Activated CD4-positive, alpha-beta T cell treated with anti-CD3 and anti-CD28 coated beads, Interleukin-2, amount 50 U/mL, for 48 hours (primary cell): ENCODE results near the gene SMOC2.

ENCODE experiments used
- DNase-seq, 2 experiments: peaks; one replicate each; pipeline ENCODE4 v3.0.0-alpha.2; 2020

Gene SMOC2

DNA sequence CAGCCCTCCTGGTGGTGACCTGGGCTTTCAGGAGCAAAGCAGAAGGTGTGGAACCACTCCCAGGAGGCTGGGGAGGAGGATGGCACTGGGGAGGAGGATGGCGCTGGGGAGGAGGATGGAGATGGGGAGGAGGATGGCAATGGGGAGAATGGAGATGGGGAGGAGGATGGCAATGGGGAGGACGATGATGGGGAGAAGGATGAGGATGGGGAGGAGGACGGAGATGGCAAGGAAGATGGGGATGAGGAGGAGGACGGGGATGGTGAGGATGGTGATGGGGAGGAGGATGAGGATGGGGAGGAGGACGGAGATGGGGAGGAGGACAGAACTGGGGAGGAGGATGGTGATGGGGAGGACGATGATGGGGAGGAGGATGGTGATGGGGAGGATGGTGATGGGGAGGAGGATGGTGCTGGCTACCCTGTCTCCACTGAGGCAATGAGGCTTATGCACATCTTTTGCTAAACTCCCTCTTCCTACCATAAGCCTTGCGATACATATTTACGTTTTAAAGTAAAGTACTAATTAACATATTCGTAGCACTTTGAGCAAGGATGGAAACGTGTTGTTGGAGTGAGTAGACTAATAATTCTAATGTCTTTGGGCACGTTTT, 7.4 kb downstream of the SMOC2 start:
- no peak for DNase-seq

DNA sequence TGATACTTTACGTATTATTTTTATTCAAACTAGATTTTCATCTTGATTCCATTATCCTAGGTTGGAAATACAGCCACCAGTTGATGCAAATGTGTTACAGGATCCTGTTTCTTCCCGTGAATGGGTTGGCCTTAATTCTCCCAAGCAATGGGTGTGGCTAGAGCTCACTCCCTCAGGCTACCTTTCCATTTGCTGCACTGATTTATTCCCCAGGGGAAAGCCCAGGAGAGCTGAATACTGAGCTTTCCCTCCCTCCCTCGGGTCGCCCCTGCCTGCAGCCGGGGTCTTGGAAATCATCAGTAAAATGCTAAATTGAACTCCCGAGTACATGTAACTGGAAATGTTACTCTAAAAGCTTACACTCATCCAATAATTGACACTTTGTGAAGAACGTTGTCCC, 9.9 kb downstream of the SMOC2 start:
- no peak for DNase-seq

DNA sequence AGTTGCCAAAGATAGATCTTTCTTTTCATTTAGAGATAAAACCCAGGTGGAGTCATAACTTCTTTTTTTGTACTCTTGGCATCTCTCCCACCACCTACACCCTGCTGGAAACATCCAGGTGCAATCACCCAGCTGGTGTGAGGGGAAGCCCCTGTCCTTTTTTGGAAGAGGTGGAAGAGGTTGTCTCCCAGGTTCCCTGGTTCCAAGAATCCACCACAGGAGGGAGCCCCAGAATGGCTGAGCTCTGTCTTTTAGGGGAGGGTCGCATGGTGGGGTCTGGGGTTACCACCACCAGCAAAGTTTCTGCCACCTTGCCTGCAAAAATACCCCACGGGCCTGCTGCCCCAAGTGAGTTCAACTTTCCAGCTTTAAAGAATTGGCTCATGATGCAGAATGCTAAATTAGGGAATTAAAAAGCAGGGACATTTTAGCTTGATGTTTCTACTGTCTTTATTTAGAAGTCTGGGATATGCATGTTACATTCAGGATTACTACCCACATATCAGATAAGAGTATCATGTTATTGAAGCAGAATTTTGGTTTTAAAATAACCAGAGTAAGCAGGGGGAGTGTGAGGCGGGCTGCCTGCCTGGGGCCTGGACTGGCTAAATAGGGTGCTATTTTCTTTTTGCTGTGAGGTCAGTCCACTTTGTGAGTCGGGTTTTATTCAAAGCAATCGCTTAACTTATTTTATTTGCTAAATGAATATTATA, 11.0 kb downstream of the SMOC2 start:
- DNase-seq, result no peak

DNA sequence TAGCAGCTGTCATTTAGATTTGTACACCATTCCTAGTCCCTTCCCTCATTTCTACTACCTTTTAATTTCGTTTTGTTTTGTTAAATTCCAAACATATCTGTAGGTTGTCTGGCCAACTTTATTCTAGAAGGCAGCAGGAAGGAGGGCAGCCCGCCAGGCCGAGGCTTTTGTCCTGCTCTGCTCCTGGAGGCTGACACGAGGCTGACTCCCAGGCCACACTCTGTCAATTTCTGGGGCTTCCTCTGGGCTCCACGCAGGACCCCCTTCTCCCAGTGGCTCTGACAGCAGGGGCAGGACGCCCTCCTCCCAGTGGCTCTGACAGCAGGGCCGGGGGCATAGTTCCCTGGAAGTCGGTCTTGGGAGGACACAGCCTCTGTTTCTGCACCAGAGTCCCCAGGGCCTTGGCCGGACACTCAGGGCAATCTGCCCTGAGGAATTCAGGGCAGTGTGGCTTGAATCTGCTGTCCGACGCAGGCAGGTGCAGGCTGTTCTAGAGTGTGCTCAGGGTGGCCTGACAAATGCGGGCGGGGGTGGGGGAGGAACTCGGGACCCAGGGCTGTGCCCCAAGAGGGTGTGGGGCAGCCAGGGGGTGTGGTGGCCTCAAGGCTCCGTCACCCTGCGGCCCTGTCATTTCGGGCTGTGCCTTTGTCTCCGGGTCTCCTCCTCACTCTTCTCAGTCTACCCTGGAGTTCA, 11.8 kb downstream of the SMOC2 start:
- DNase-seq, result no peak

DNA sequence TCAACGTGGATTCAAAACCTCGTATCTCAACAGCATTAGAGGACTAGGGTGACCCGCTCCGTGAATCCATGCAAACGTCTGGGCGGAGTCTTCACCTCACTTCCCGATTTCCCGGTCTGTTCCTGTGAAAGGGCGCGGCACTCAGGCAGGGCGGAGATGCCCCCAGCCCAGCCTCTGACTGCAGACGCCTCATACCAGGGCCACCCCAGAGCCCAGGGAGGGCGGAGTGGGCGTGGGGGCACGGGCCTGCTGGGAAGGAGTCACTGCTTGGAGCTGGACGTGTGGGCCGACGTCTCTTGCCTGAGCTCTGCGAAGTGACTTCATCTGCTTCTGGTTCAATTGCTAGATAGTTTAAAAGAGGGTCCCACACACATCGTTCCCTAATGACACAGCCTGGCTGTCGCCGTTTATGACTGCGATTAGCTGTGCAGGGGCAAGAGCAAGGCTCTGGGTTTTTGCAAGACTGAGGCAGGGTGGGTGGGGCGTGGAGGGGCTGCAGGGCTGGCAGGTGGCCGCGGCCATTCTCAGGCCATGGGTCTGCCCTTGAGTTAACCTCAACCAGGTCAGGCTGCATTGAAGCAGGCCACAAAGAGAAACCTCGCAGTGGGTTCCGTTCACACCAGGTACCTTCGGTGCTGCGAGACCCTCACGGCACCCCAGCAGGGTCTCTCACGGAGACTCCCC, 15.0 kb downstream of the SMOC2 start:
- no peak for DNase-seq

DNA sequence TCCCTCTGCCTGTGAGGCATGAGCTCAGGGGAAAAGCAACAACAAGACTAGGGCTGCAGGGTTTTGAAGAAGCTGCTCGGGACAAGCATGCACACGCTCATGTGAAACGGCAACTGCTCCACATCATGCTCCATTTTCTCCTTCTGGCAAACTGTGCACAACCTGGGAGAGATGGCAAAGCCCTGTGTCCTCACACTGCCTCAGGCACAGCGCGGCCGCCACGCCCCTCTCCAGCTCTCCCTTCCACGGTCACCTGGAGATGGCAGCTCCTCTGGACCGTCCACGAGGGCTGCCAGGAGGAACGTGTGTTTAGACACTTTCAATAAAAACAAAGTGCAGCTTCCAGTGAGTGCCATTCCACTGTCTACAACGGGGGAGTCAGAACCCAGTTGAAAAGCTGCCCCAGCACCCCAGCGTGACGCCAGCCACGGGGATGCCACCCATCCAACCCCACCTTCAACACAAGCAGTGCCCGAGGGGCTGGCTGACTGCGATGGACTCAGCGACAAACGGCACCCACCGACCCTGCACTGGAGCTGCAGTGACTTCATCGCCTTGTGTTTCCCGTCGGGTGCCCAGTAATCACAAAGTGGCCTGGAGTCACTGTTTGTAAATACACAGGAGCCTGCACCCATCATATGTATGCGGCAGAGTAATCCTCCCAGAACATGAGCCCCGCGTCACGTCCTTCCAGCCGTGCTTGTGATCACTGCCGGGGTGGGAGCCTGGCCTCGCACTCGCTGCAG, 16.1 kb downstream of the SMOC2 start:
- no peak for DNase-seq

DNA sequence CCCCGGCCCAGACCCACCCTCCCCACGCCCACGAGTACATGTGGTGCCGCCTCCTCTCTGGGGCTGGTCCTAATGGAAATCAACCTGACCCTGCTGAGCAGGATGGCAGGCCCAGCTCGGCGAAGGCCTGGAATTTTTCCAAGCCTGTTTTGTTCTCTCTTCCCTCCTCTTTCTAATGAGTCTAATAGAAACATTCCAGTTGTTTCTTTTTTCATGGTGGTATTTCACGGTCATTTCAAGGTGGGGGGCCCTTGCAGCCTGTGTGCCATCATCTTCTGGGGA, 16.6 kb downstream of the SMOC2 start:
- no peak for DNase-seq

DNA sequence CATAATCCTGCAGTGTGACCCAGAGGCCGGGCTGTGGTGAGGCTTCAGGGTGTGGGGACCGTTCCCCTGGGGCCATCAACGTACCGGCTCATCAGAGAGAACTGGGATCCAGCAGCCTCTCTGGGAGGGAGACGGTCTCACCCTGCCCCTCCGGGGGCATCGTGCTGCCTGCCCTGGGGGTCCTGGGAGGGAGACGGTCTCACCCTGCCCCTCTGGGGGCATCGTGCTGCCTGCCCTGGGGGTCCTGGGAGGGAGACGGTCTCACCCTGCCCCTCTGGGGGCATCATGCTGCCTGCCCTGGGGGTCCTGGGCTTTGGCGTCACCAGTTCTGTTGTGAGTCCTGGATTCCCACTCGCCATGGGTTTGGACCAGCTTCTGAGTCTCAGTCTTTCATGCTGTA, 17.1 kb downstream of the SMOC2 start:
- DNase-seq, result no peak

DNA sequence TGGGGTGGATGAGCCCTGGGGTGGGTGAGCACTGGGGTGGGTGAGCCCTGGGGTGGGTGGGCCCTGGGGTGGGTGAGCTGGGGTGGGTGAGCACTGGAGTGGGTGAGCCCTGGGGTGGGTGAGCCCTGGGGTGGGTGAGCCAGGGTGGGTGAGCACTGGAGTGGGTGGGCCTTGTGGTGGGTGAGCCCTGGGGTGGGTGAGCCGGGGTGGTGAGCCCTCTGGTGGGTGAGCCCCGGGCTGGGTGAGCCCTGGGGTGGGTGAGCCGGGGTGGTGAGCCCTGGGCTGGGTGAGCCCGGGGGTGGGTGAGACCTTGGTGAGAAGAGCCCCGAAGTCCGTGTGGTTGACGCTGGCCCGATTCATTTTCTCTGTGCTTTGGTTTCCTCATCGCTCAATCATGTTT, 18.6 kb downstream of the SMOC2 start:
- DNase-seq, result no peak

DNA sequence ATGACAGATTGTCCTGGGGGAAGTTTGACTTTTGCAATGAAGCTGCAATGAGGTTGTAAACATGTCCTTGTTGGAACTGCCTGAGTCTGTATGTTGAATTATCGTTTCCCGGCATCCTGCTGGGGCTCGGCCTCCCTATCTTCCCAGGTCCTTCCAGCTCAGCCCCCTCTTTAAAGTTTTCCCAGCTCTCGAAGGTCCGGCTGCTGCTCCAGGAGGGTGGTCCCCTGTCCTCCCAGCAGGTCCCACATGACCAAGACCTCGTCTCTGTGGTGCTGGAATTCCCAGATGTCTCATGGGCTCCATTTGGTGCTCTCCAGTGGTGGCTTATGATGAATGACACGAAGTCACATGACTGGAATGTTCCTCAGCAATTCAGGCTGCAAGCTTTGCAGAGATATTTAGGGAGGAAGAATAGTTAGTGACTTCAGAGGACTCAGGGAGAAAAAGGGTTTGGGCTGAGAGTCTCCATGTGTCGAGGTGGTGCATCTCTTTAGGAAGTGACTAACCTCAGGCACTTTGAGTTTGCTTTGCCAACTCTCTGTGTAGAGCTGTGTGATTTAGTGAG, 21.4 kb downstream of the SMOC2 start:
- no peak for DNase-seq

DNA sequence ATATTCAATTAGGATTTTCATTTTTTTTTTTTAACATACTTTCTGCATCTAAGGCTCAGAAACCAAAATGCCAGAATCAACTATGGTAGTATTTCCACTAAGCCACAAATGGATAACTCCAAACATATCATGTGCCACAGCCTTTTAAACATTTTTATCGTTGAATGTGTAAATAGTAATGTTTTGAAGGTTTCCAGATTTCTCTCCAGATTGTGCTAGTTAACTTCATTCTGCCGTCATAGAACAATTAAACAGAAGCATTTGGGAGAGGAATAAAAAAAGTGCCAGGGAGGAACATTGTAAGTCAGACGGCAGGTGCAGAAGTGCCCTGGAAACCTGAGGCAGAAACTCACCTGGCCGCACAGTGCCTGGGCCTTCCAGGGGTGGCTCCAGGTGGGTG, 23.6 kb downstream of the SMOC2 start:
- no peak for DNase-seq

DNA sequence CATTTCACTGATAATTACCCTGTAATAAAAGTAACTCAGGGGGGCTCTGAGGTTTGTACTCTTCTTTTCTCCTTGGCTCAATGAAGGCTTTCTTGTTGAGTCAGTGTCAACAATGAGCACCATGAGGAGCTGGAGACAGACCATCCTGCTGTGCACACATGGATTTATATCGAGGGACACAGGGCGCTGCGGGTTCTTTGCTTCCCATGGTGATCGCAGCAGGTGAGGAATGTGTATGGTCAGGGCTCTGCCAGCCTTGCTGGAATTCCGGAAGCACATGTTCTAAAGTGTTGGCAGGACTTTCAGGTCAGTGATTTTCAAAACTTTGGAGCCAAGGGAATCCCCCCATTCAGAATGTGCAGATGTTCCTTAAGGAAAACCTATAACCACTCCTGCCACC, 27.1 kb downstream of the SMOC2 start:
- no peak for DNase-seq

DNA sequence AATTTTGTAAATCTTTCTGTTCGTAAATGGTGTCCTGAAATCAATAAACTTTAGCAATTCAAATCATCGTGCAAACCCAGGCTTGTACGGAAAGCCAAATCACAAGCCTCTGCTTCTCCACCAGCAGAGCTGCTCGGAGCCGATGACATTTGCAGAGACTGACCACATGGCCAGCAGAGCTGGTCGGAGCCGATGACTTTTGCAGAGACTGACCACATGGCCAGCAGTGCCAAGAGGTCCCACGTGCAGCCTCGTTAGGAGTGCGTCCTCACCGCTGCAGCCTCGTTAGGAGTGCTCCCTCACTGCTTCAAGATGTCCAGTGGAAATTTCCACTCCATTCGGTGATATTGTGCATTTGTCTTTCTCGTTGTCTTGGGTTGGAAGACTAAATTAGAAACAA, 28.5 kb downstream of the SMOC2 start:
- no peak for DNase-seq

DNA sequence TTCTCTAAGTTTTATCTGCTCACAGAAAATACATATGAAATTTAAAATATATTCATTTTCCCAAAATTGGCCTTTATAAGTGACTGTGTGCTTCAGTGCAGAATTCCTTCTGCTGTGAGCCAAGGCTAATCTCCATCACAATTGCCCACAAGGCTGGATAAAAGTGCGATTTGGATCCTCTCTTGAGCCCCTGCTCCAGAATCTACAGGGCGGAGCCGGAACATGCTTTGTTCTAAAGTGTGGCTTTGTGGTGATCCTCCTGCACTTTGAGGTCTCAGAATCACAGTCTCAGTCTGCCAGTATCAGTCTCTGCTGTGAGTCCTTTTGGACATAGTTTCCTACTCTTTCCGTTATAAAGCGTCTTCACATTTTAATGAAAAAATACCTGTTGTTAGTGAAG, 28.9 kb downstream of the SMOC2 start:
- DNase-seq, result no peak

DNA sequence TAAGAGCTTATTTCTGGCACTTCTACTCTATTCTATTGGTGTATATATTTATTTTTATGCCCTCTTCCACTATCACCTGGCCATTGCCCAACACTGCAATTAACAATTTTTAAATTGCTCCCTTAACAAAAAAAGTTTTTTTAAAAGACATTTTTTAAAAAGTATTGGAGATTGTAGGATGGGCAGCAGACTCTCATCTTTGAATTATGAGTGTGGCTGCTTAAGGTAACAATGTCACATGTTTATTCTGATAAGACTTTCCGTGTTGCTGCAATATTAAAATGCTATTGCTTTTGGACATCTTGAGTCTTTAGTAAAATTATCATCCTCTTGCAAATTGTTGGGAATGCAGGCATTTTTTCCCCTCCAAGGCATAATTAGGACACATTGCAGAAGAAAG, 31.4 kb downstream of the SMOC2 start:
- no peak for DNase-seq

DNA sequence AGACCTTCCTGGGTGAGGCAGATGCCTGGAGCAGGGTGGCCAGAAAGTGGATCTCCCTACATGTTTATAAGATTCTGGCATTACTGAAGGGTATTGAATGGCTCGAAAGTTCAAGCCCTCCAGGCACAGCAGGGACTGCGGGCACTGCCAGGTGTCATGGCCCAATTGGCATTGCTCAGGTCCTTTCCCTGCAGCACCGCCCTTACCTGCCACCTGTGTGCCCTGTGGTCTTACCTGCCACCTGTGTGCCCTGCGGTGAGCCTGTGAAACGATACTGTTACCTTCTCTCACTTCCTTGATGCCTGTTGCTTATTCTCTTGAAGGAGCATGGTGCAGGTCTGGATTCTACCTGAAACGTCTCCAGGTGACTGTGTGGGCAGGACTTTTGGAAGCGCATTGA, 32.2 kb downstream of the SMOC2 start:
- no peak for DNase-seq

DNA sequence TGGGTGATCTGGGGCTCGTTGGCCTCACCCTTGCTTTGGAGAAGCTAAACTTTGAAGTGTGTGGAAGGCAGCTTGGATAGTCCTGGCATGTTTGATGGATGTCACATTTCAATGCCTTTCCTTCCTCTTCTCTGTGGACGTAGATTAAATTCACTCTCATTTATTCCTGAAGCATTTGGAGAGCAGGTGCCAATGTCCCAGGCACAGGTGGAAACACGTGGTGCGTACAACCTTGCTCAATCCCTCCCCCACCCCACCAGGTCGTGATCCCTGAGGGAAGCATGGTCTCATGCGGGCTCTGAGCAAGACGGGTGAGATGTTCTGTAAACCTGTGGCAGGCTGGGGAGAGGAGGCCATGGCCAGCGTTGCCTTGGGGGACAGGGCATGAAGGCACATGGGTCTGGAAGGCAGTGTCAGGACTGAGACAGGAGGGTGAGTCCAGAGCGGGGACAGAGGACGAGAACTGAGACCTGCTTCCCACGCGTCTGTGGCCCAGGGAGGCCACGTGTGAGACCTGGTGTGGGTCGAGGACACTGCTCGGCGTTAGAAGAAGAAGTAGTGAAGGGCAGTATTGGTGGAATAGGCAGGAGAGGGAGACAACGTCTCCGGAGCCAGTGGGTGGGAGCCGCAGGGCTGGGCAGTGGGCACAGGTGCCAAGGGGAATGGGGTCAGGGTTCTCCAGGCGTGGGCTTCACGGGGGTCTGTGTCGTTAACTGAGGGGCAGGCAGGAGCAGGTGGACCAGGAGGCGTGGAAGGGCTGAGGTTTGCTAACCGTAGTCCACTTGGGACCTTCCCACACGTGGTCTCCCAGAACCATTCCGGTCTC, 34.4 kb downstream of the SMOC2 start:
- no peak for DNase-seq

DNA sequence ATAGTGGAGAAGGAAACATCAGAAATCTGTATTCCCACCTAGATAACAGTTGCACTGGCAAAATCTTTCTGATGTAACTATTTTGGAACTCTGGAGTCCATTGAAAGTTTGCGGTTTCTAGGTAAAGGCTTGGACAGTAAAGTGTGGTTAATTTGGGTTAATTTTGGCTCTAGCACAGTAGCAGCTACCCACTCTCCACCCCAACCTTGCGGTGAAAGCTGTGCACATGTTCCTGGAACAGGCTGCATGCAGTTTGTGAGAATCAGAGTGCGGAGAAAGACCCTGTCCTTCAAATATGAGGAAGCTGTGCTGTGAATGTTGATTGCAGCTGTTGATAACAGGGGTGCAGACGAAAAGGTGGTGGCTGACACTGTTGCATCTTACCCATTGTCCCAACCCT, 38.4 kb downstream of the SMOC2 start:
- DNase-seq, result no peak

DNA sequence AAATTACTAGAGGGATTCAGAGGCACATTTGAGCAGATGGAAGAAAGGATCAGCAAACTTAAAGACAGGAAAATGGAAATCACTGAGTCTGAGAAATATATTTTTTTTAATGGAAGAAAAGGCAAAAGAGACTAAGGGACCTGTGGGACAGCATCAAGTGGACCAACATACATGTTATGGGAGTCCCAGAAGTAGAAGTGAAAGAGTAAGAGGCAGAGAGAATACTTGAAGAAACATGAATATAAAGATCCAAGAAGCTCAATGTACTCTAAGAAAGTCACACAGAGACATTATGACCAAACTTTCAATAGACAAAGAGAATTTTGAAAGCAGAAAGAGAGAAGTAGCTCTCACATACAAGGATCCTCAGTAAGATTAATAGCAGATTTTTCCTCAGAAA, 39.5 kb downstream of the SMOC2 start:
- no peak for DNase-seq

DNA sequence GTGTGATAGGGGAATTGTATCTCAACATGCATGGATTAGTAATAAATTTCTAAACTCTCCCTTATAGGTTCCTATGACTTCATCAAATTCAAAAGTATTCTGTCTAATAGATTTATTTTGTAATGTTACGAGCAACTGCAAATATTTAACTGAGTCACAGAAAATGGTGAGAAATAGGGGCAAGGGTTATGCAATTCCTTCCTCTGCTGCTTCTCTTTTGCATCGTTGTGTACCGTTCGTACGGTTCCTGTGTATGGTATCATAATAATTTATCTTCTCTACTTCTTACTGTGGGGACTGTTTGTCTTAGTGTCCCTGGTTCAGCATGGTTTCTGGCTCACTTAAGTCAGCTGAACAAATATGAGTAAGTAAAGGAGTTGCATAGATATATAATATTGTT, 44.8 kb downstream of the SMOC2 start:
- no peak for DNase-seq

DNA sequence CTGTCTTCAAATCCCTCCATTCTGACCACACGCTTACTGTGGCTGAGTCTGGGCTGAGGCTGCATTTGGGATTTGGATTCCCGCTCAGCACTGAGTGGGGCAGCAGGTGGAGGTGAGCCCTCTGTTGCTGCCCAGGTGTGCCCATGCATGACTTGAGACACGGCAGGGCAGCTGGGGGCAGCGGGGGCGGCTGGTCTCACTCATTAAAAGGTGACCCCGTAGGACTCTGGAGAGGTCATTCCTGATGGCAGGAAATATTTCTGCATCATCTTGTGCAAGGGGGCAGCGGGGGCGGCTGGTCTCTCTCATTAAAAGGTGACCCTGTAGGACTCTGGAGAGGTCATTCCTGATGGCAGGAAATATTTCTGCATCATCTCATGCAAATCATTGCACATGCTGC, 49.8 kb downstream of the SMOC2 start:
- DNase-seq, result no peak

DNA sequence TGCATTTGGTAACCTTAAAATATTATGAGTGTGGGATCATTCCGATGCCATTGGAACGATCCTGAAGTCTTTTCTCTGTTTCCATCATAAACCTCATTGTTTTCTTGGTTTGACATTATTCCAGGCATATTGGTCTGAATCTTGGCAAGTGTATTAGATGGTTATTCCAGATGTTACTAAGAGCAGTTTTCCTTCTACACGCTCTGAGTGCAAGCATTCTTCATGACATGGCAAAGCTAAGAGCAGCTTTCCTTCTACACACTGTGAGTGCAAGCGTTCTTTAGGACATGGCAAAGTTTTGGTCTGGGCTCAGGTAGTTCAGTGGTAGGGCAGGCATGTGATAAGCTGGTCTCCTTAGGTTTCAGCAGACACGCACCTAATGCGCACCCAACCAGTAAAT, 53.0 kb downstream of the SMOC2 start:
- no peak for DNase-seq
